Adrenal gland (tissue), 12 donors: ENCODE measurements around the gene NOP9. TPM values are rescaled to one million over a fixed set of nuclear protein-coding genes. Genes with fewer than 3 reads are reported as not detected.

Source experiments
- DNase-seq, 7 donors: peaks; one replicate each; pipeline ENCODE4 v3.0.0-alpha.2; 2019 to 2020
- H3K27ac ChIP-seq, 5 donors: fragments of 200-600 bp; sonication (generic) in 4 of 5; 1 replicate in 3 of 5; 2 replicates in 2 of 5; pipeline versions ENCODE4 v1.5.1 to v1.8.0; 2016 to 2020; ENCODE audit warnings: mild to moderate bottlenecking in 1 of 5
- H3K27me3 ChIP-seq: fragments of 200-600 bp; 2 replicates; pipeline ENCODE4 v1.8.0; 2021
- H3K36me3 ChIP-seq, 2 donors: fragments of 200-600 bp; replicated peaks in 1 of 2; 1 replicate in 1 of 2; 2 replicates in 1 of 2; pipeline versions ENCODE4 v1.5.1 to v1.8.0; 2018 to 2022
- H3K4me1 ChIP-seq, 2 donors: fragments of 200-600 bp; replicated peaks in 1 of 2; 1 replicate in 1 of 2; 2 replicates in 1 of 2; pipeline versions ENCODE4 v1.5.1 to v1.8.0; 2018 to 2021
- H3K4me3 ChIP-seq, 4 donors: fragments of 200-600 bp; sonication (generic) in 3 of 4; one replicate each; pipeline ENCODE4 v1.5.1; 2016 to 2018
- H3K9me3 ChIP-seq, 3 donors: fragments of 200-600 bp; sonication (generic) in 1 of 3; replicated peaks in 1 of 3; 1 replicate in 2 of 3; 2 replicates in 1 of 3; pipeline versions ENCODE4 v1.5.1 to v1.8.0; 2016 to 2021
- POLR2A ChIP-seq, 2 donors: fragments of 450-650 bp; IDR thresholded peaks; one replicate each; pipeline ENCODE4 v1.6.1; 2017; ENCODE audit warnings: antibody characterized with exemption in 2 of 2, mild to moderate bottlenecking in 2 of 2, moderate library complexity in 1 of 2
- WGBS, 4 donors: extraction: QIAGEN DNeasy Blood & Tissue Kit in 2 of 4; methylation state at CpG; one replicate each; pipeline versions ENCODE4 v1.1.5 to v1.1.7; 2013 to 2017; 5-methylcytosine and 5-hydroxymethylcytosine counted together
- intact Hi-C, 2 donors: fragments of 100-400 bp; cut with DNase I; formaldehyde crosslinking; loops; one replicate each; pipeline versions ENCODE4 v1.14.1 to v1.15.0; 2022 to 2023
- polyA plus RNA-seq, 3 donors: library from polyadenylated mRNA; stranded (reverse); fragments of 200-250 nt in 2 of 3; fragments of 350-450 nt in 1 of 3; fragmentation: Illumina TruSeq in 1 of 3; extraction: RNeasy Lipid Tissue Mini Kit (QIAGEN cat#74804) in 1 of 3; gene quantifications; one replicate each; pipeline ENCODE4 v1.2.3, GENCODE V29; 2013 to 2014
- total RNA-seq, 9 donors: library from RNA; depleted of rRNA in 4 of 9; stranded (reverse); fragments of >200 nt in 4 of 9; fragments of 120-200 nt in 1 of 9; fragmentation: NEBNext Ultra II Directional in 1 of 9; extraction: Animal tissue kit (Norgen Biotek cat#: 25700) in 1 of 9; gene quantifications; one replicate each; pipeline versions ENCODE4 v1.1.0 to v1.2.4, GENCODE V29; 2013 to 2023
- TF ChIP-seq, protein P1 (sequence below), 6 experiments: fragments of 450-650 bp in 4 of 6; fragments of 200-600 bp in 2 of 6; sonication (generic) in 1 of 6; IDR thresholded peaks; 1 replicate in 5 of 6; 2 replicates in 1 of 6; pipeline versions ENCODE4 v1.5.1 to v1.8.0; 2016 to 2021; ENCODE audit warnings: antibody characterized with exemption in 6 of 6, mild to moderate bottlenecking in 2 of 6, moderate library complexity in 1 of 6
- donor health status: healthy with polysubstance abuse.
- donor health status: Bipolar disorder and iron deficiency.
- donor health status: DM: yes; HTN: yes; CAD: no.
- donor health status: DM: no; HTN: no; CAD: no.
- donor health status: DM: no; HTN: no; CAD: no.
- donor health status: DM: yes; HTN: yes; CAD: no.

NOP9 gene
- total and polyA plus RNA-seq, 12 donors, result 9.1 to 28.2 (median 18.2) TPM

DNA sequence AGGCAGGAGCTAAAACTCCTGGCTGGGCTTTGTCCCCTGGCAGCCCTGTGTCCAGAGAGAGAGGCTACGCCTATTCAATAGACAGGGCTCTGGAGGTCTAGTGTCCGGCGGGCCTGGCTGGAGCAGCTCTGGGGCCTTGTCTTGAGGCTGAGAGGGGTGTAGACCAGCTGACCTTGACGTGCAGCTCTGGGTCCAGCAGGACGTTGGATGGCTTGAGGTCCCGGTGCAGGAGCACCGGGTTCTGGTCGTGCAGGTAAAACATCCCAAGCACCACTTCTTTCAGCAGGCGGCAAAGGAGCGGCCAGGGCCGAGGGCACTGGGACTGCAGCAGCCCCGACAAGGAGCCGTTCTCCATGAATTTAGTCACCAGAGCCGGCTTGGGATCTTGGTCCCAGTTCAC lies 39.2 kb downstream of the NOP9 start:
- peaks cover 0 to 10% of the 10 kb centered on the region in 2 donors for H3K4me1 ChIP-seq
- H3K4me3 ChIP-seq, result peak overlapping the region in 1 of 4 donors; percentile 42
- H3K27me3 ChIP-seq, result peaks cover 11% of the 10 kb centered on the region
- H3K27ac ChIP-seq, result no peak overlapping the region
- TF ChIP-seq, protein P1, sequence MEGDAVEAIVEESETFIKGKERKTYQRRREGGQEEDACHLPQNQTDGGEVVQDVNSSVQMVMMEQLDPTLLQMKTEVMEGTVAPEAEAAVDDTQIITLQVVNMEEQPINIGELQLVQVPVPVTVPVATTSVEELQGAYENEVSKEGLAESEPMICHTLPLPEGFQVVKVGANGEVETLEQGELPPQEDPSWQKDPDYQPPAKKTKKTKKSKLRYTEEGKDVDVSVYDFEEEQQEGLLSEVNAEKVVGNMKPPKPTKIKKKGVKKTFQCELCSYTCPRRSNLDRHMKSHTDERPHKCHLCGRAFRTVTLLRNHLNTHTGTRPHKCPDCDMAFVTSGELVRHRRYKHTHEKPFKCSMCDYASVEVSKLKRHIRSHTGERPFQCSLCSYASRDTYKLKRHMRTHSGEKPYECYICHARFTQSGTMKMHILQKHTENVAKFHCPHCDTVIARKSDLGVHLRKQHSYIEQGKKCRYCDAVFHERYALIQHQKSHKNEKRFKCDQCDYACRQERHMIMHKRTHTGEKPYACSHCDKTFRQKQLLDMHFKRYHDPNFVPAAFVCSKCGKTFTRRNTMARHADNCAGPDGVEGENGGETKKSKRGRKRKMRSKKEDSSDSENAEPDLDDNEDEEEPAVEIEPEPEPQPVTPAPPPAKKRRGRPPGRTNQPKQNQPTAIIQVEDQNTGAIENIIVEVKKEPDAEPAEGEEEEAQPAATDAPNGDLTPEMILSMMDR (IDR thresholded peaks at IDR 0.05), result no peak
- TF ChIP-seq POLR2A (IDR thresholded peaks at IDR 0.05), result no peak
- no peaks in the 10 kb centered on the region for H3K9me3 ChIP-seq
- intact Hi-C loops, result no loop called here
- H3K36me3 ChIP-seq, result no peaks in the 10 kb centered on the region
- 82 to 88% (median 84%) methylated on average over 12 to 14 of the region's 14 CpGs; no CpG with 5 or more reads in 1 of the 4 donors for WGBS, 4 donors
- no peak for DNase-seq

DNA sequence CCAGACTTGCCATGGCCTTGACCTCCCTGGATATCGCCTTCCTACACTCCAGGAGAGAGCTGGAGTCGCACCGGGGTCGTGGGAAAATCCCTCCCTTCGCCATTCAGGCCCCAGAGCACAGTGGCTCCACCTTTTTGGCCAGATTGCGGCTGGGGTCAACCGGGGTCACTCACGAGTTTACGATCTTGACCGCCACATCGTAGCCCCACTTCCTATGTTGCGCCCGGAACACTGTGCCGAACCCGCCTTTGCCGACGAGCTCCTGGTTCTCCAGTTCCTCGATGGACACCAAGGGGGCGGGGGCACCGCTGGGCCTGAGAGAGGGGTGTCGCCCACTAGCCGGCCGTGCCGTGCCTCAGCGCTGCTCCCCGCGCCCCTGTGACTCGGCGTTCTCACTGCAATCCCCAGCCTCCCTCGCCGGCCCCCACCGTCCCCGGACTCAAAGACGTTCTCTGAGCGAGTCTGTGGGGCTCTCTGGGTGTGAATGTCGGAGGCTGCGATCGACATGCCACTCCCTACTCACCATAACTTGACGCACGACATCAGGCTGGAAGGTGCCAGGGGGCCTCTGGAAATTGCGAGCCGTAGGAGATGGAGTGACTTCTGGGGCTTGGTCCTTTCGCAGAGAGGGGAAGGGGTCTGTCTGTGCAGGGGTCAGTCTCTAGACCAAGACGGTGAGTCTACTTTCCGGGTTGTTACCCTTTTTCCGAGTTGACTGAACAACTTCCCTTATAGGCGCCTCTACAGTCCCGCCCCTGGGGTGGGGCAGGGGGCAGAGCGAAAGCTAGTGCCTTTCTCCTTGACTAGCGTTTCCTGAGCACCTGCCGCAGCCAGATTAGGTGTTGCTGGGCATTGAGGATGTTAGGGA lies 39.9 kb downstream of the NOP9 start, which contains the start of gene RIPK3:
Gene RIPK3 (minus strand): TSS at position 708 of the 868 bp plus-strand sequence. CDS start 165 bp downstream, at position 543.
- no peaks in the 10 kb centered on the region for H3K9me3 ChIP-seq
- WGBS, 4 donors, result 39 to 55% (median 41%) methylated on average over 17 to 51 of the region's 51 CpGs
- peaks cover 8% of the 10 kb centered on the region for H3K27me3 ChIP-seq
- peaks cover 0 to 4% of the 10 kb centered on the region in 2 donors for H3K4me1 ChIP-seq
- H3K27ac ChIP-seq, result peak within 1 kb of the TSS in 1 of 5 donors; percentile 47
- DNase-seq, result no peak
- no peaks in the 10 kb centered on the region for H3K36me3 ChIP-seq
- no peak for TF ChIP-seq POLR2A (IDR thresholded peaks at IDR 0.05)
- TF ChIP-seq, protein P1 (IDR thresholded peaks at IDR 0.05), result no peak
- peak within 1 kb of the TSS in 1 of 4 donors; percentile 42 for H3K4me3 ChIP-seq
- intact Hi-C loops, result no loop called here

DNA sequence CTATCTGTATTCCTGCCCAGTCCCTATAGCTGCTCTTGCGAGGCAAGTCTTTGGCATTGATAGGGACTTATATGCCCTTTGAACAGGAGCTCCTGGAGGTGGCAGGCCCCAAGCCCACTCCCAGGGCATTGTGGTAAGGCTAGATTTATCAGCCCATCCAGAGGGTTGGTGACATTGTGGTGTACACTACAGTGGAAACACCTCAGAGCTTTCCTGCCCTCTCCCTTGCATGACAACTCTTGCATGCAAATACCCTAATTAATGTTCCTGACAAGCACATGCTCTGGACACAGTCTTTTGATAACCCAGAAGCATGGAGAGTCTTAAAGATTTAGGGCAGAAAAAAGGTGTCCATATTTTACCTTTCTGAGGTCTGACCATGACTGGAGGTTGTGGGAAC lies 41.0 kb downstream of the NOP9 start:
- H3K4me1 ChIP-seq, result no peaks in the 10 kb centered on the region
- no peak overlapping the region for H3K27ac ChIP-seq
- intact Hi-C loops, result no loop called here
- 75 to 100% (median 96%) methylated on average over 1 of the region's 1 CpG for WGBS, 4 donors
- no peak overlapping the region for H3K4me3 ChIP-seq
- no peaks in the 10 kb centered on the region for H3K9me3 ChIP-seq
- no peaks in the 10 kb centered on the region for H3K36me3 ChIP-seq
- TF ChIP-seq, protein P1 (IDR thresholded peaks at IDR 0.05), result no peak
- no peak for TF ChIP-seq POLR2A (IDR thresholded peaks at IDR 0.05)
- H3K27me3 ChIP-seq, result no peaks in the 10 kb centered on the region
- no peak for DNase-seq

DNA sequence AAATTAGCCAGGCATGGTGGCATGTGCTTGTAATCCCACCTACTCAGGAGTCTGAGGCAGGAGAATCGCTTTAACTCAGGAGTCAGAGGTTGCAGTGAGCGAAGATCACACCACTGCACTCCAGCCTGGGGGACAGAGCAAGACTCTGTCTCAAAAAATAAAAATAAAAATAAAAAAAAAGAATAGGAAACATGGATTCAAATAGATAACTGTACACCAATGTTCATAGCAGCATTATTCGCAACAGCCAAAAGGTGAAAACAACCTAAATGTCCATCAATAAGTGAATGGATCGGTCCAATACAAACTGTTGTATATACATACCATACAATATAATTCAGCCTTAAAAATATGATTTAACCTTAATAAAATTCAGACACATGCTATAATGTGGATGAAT lies 43.2 kb downstream of the NOP9 start:
- no peak for TF ChIP-seq POLR2A (IDR thresholded peaks at IDR 0.05)
- TF ChIP-seq, protein P1 (IDR thresholded peaks at IDR 0.05), result no peak
- no peaks in the 10 kb centered on the region for H3K4me1 ChIP-seq
- H3K9me3 ChIP-seq, result no peaks in the 10 kb centered on the region
- DNase-seq, result no peak
- H3K36me3 ChIP-seq, result no peaks in the 10 kb centered on the region
- no peaks in the 10 kb centered on the region for H3K27me3 ChIP-seq
- H3K4me3 ChIP-seq, result no peak overlapping the region
- WGBS, 4 donors, result 76 to 93% (median 90%) methylated on average over 4 of the region's 4 CpGs
- H3K27ac ChIP-seq, result no peak overlapping the region
- intact Hi-C loops, result no loop called here
